ENCODE measurements around the gene STX4.

The STX4 gene

DNA sequence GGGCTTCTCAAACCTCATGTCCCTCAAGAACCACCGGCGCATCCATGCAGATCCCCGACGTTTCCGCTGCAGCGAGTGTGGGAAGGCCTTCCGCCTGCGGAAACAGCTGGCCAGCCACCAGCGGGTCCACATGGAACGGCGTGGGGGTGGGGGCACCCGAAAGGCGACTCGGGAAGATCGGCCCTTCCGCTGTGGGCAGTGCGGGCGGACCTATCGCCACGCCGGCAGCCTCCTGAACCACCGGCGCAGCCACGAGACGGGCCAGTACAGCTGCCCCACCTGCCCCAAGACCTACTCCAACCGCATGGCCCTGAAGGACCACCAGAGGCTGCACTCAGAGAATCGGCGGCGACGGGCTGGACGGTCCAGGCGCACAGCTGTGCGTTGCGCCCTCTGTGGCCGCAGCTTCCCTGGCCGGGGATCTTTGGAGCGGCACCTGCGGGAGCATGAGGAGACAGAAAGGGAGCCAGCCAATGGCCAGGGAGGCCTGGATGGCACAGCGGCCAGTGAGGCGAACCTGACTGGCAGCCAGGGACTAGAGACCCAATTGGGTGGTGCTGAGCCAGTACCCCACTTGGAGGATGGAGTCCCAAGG lies 46.8 kb downstream of the STX4 start:
- Histone ChIP-seq H3K4me3 (ENCODE audit: low read depth, low read length) (no peak overlapping the region), H3K27ac (ENCODE audit: low read depth, low read length) (no peak overlapping the region), H3K27me3 (ENCODE audit: insufficient read depth, low read length) (no peaks in the 10 kb centered on the region), H3K36me3 (ENCODE audit: insufficient read depth, low read length) (peaks cover 25% of the 10 kb centered on the region; the same call in 1 of the 2 replicates), H3K4me1 (ENCODE audit: control insufficient read depth, insufficient read depth, low read length, unreplicated experiment) (peaks cover 11% of the 10 kb centered on the region), H3K79me2 (ENCODE audit: control insufficient read depth, insufficient read depth, low read length, unreplicated experiment) (peaks cover 26% of the 10 kb centered on the region), H2AFZ (ENCODE audit: low read length, unreplicated experiment) (no peak overlapping the region)

DNA sequence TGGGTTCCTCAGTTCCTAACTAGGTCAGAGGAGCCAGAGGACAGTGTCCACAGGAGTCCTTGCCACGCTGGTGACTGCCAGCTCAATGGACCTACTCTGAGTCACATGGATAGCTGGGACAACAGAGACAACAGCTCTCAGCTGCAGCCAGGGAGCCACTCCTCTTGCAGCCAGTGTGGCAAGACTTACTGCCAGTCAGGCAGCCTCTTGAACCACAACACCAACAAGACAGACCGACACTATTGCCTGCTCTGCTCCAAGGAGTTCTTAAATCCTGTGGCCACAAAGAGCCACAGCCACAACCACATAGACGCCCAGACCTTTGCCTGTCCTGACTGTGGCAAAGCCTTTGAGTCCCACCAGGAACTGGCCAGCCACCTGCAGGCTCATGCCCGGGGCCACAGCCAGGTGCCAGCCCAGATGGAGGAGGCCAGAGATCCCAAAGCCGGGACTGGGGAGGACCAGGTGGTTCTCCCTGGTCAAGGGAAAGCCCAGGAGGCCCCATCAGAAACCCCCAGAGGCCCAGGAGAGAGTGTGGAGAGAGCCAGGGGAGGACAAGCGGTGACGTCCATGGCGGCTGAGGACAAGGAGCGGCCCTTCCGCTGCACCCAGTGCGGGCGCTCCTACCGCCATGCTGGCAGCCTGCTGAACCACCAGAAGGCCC lies 47.5 kb downstream of the STX4 start:
- no peak overlapping the region for H3K4me3 ChIP-seq (ENCODE audit: low read depth, low read length)
- H2AFZ ChIP-seq (ENCODE audit: low read length, unreplicated experiment), result no peak overlapping the region
- H3K79me2 ChIP-seq (ENCODE audit: control insufficient read depth, insufficient read depth, low read length, unreplicated experiment), result peaks cover 19% of the 10 kb centered on the region
- peaks cover 25% of the 10 kb centered on the region; the same call in 1 of the 2 replicates for H3K36me3 ChIP-seq (ENCODE audit: insufficient read depth, low read length)
- peaks cover 5% of the 10 kb centered on the region for H3K4me1 ChIP-seq (ENCODE audit: control insufficient read depth, insufficient read depth, low read length, unreplicated experiment)
- no peak overlapping the region for H3K27ac ChIP-seq (ENCODE audit: low read depth, low read length)
- no peaks in the 10 kb centered on the region for H3K27me3 ChIP-seq (ENCODE audit: insufficient read depth, low read length)

DNA sequence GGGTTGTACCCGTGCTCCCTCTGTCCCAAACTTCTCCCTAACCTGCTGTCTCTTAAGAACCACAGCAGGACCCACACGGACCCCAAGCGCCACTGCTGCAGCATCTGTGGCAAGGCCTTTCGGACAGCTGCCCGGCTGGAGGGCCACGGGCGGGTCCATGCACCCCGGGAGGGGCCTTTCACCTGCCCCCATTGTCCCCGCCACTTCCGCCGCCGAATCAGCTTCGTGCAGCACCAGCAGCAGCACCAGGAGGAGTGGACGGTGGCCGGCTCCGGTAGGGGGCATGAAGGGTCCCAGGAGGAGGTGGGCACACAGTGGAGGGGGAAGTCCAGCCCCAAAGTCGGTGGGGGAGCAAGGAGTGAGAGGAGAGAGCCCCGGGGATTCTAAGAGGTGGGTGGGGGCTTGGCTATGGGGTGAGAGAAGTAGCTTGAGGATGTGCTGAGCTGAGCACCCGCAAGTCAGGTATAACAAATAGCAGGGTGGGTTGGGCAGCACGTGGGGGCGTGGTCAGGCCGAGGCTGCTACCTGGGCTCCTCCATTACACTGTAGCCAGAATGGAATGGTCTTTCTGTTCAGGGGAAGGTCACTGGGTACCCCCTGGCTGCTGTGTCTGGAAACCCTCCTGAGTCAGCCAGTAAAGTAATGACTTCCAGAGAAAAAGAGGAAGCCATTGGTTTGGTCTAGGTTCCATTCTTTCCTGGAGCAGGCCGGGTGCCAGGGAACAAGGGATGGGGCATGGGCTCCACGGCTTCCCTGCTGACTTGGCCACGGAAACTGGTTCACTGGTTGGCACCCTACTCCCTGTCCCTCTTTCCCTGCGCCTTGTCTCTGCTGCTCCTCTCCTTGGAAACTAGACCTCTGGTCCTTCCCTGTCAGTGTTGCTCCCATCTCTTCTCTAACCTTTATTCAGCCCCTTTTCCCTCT lies 48.3 kb downstream of the STX4 start:
- Histone ChIP-seq H3K4me3 (ENCODE audit: low read depth, low read length) (no peak overlapping the region), H3K27me3 (ENCODE audit: insufficient read depth, low read length) (no peaks in the 10 kb centered on the region), H3K79me2 (ENCODE audit: control insufficient read depth, insufficient read depth, low read length, unreplicated experiment) (peaks cover 12% of the 10 kb centered on the region), H3K36me3 (ENCODE audit: insufficient read depth, low read length) (peaks cover 21% of the 10 kb centered on the region; the same call in 1 of the 2 replicates), H2AFZ (ENCODE audit: low read length, unreplicated experiment) (no peak overlapping the region), H3K4me1 (ENCODE audit: control insufficient read depth, insufficient read depth, low read length, unreplicated experiment) (peaks cover 5% of the 10 kb centered on the region), H3K27ac (ENCODE audit: low read depth, low read length) (no peak overlapping the region)

DNA sequence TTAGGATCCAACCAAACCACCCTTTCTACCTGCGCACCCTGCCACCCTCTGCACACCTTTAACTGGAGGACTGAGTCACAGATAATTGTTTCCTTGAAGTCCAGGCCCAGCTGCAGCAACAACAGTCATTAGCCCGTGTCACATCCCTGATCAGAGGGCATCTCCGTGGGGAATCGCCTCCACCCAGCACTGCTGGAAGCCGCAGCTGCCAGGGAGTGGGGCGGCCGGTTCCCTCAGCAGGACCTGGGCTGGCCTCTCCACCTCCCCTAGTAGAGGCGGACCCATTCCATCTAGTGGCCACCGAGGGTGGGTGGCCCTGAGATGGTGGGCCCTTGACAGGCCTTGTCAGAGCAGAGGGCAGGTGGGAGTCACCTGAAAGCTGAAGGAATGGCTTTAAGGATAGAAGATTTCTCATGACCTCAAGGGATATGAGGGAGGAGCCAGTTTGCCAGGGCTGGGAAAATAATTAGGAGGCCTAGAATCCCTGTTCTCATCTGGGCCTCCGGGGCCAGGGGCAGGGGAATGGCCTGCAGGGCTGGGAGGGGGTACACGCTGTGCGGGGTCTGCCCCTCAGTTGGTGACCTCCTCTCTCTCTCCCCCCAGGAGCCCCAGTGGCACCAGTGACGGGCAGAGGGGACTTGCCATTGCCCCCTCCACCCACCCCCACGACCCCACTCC lies 49.1 kb downstream of the STX4 start:
- no peak overlapping the region for H2AFZ ChIP-seq (ENCODE audit: low read length, unreplicated experiment)
- peaks cover 5% of the 10 kb centered on the region for H3K4me1 ChIP-seq (ENCODE audit: control insufficient read depth, insufficient read depth, low read length, unreplicated experiment)
- H3K36me3 ChIP-seq (ENCODE audit: insufficient read depth, low read length), result peaks cover 18% of the 10 kb centered on the region; the same call in 1 of the 2 replicates
- H3K27ac ChIP-seq (ENCODE audit: low read depth, low read length), result no peak overlapping the region
- peaks cover 4% of the 10 kb centered on the region for H3K79me2 ChIP-seq (ENCODE audit: control insufficient read depth, insufficient read depth, low read length, unreplicated experiment)
- H3K4me3 ChIP-seq (ENCODE audit: low read depth, low read length), result no peak overlapping the region
- H3K27me3 ChIP-seq (ENCODE audit: insufficient read depth, low read length), result no peaks in the 10 kb centered on the region

DNA sequence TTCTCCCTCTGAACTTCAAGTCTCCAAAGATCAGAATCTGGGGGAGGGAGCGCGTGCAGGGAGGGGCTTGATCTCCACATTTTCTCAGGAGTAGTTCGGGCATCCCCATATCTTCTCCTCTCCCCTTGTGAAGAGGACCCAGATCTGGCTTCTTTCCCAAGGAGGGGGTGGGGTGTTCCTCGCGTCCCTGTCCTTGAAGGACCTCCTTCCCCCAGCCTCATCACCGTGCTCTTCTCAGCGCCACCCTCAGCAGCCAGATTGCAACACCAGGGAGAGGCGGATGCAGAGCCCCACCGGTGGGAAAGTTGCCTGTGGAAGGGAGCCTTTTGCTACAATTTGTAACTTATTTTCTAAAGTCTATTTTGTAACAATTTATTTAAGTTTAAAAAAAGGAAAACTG lies 49.7 kb downstream of the STX4 start:
- H3K4me1 ChIP-seq (ENCODE audit: control insufficient read depth, insufficient read depth, low read length, unreplicated experiment), result peaks cover 5% of the 10 kb centered on the region
- H3K27me3 ChIP-seq (ENCODE audit: insufficient read depth, low read length), result no peaks in the 10 kb centered on the region
- H3K79me2 ChIP-seq (ENCODE audit: control insufficient read depth, insufficient read depth, low read length, unreplicated experiment), result no peaks in the 10 kb centered on the region
- no peak overlapping the region for H3K4me3 ChIP-seq (ENCODE audit: low read depth, low read length)
- no peak overlapping the region for H3K27ac ChIP-seq (ENCODE audit: low read depth, low read length)
- H3K36me3 ChIP-seq (ENCODE audit: insufficient read depth, low read length), result peaks cover 13% of the 10 kb centered on the region; the same call in 1 of the 2 replicates
- H2AFZ ChIP-seq (ENCODE audit: low read length, unreplicated experiment), result no peak overlapping the region

DNA sequence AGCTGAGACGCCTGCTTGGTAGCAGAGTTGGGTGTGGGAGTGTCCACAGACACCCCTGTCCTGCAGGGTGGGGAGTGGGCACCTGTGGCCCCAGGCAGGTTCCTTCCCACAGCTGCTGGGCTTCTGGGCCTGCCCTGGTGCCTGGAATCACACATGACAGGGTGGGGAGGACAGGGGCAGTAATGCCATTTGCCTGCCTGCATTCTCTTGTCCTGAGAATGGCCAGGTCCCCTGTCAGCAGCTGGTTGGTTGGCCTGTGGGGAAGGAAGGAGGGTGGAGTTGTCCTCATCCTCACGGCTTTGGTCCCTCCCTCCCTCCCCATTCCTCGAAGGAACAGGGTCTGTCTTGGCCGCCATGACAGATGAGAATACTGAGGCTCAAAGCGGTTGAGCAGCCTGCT lies 50.2 kb downstream of the STX4 start:
- Histone ChIP-seq H3K4me3 (ENCODE audit: low read depth, low read length) (no peak overlapping the region), H3K4me1 (ENCODE audit: control insufficient read depth, insufficient read depth, low read length, unreplicated experiment) (peaks cover 5% of the 10 kb centered on the region), H3K27ac (ENCODE audit: low read depth, low read length) (no peak overlapping the region), H3K36me3 (ENCODE audit: insufficient read depth, low read length) (peaks cover 12% of the 10 kb centered on the region; the same call in 1 of the 2 replicates), H3K27me3 (ENCODE audit: insufficient read depth, low read length) (no peaks in the 10 kb centered on the region), H2AFZ (ENCODE audit: low read length, unreplicated experiment) (no peak overlapping the region), H3K79me2 (ENCODE audit: control insufficient read depth, insufficient read depth, low read length, unreplicated experiment) (peaks cover 4% of the 10 kb centered on the region)

DNA sequence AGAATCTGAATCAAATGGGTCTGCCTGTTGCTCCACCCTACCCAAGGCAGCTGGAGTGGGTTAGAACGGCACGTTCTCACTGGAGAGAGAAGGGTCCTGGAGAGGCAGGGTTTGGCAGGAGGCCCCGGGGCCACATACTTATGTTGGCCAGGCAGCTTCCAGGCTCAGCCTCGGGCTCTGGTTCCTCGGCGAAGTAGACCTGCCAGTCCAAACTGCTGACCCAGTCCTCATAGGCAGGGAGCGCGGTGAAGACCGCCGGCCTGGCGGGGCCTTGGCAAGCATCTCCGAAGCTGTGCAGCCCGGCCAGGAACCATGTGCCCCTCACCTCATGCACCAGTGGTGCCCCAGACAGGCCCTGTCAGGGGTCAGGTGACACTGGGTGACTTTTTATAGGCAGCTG lies 50.6 kb downstream of the STX4 start:
- Histone ChIP-seq H3K27me3 (ENCODE audit: insufficient read depth, low read length) (no peaks in the 10 kb centered on the region), H3K4me3 (ENCODE audit: low read depth, low read length) (no peak overlapping the region), H3K36me3 (ENCODE audit: insufficient read depth, low read length) (peaks cover 12% of the 10 kb centered on the region; the same call in 1 of the 2 replicates), H3K27ac (ENCODE audit: low read depth, low read length) (no peak overlapping the region), H2AFZ (ENCODE audit: low read length, unreplicated experiment) (no peak overlapping the region), H3K4me1 (ENCODE audit: control insufficient read depth, insufficient read depth, low read length, unreplicated experiment) (peaks cover 5% of the 10 kb centered on the region), H3K79me2 (ENCODE audit: control insufficient read depth, insufficient read depth, low read length, unreplicated experiment) (peaks cover 8% of the 10 kb centered on the region)

DNA sequence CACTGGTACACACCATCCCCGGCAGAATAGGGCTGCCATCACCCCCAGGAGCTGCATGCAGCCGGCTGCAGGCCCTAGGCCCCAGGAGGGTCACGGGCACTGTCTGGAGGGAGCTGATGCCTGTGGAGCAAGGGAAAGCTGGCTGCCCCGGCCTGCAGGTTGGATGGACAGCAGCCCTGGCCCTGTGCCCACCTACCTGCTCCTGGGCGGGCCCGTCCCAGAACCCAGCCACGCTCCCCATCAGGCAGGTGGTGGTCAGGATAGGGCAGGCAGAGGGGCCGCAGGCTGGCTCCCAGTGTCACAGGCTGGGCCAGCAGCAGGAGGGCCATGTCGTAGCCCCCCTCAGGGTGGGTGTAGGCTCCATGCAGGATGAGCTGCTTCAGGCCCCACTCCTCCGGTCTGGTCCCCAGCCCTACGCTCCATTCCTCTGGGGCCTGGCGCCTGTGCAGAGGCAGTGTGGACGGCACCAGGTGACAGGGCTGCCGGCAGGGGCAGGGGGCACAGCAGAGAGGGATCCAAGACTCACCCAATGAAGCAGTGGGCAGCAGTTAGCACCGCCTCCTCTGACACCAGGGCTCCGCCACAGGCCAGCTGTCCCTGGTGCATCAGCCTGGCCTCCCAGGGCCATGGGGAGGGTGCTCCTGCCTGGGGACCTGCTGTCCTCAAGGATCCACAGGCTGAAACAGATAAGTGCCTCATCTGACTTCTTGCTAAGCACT lies 51.4 kb downstream of the STX4 start:
- peaks cover 5% of the 10 kb centered on the region for H3K4me1 ChIP-seq (ENCODE audit: control insufficient read depth, insufficient read depth, low read length, unreplicated experiment)
- H3K79me2 ChIP-seq (ENCODE audit: control insufficient read depth, insufficient read depth, low read length, unreplicated experiment), result peaks cover 9% of the 10 kb centered on the region
- H3K36me3 ChIP-seq (ENCODE audit: insufficient read depth, low read length), result peaks cover 12% of the 10 kb centered on the region; the same call in 1 of the 2 replicates
- no peak overlapping the region for H2AFZ ChIP-seq (ENCODE audit: low read length, unreplicated experiment)
- no peak overlapping the region for H3K27ac ChIP-seq (ENCODE audit: low read depth, low read length)
- no peak overlapping the region for H3K4me3 ChIP-seq (ENCODE audit: low read depth, low read length)
- H3K27me3 ChIP-seq (ENCODE audit: insufficient read depth, low read length), result no peaks in the 10 kb centered on the region

DNA sequence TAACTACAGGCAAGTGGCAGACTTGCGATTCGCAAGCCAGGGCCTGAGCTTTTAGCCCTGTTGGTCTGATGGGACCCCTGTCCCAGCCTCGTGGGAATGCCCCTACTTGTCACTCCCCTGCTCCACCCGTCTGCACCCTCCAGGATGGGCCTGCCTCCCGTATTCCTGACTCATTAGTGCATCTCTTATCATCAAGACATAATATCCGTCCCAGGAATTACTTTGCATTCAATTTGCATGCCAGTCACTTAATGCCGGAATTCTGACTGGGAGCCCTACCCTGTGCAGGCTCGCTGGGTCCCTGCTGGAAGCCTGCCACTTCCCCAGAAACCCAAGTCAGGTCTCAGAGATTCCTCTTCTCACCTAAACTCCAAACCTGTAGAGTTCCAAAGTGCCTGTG lies 52.1 kb downstream of the STX4 start:
- Histone ChIP-seq H3K36me3 (ENCODE audit: insufficient read depth, low read length) (peaks cover 7% of the 10 kb centered on the region; the same call in 1 of the 2 replicates), H2AFZ (ENCODE audit: low read length, unreplicated experiment) (no peak overlapping the region), H3K27me3 (ENCODE audit: insufficient read depth, low read length) (no peaks in the 10 kb centered on the region), H3K27ac (ENCODE audit: low read depth, low read length) (no peak overlapping the region), H3K4me3 (ENCODE audit: low read depth, low read length) (no peak overlapping the region), H3K4me1 (ENCODE audit: control insufficient read depth, insufficient read depth, low read length, unreplicated experiment) (peaks cover 7% of the 10 kb centered on the region), H3K79me2 (ENCODE audit: control insufficient read depth, insufficient read depth, low read length, unreplicated experiment) (peaks cover 12% of the 10 kb centered on the region)

All from ACC112 (cell line).